Stromal cell of bone marrow (primary cell): ENCODE measurements around the gene TIPARP.
A peak's percentile ranks its signal among the peaks of the same experiment; 100 is the strongest.
"Not testable (repeated sequence)": the region's sequence is repeated elsewhere in the genome, so short reads cannot be mapped to it uniquely, and the experiment has no call there.

Experiments
- DNase-seq: peaks from one replicate; pipeline ENCODE4 v3.0.0-alpha.2; 2012; ENCODE audit warnings: low read depth

The TIPARP gene

GRCh38 chr3:156677536-156677935 is 3.1 kb downstream of the TIPARP start:
- no peak for DNase-seq

GRCh38 chr3:156678197-156678596 is 3.8 kb downstream of the TIPARP start:
- DNase-seq = no peak

- no peak for DNase-seq
These were observed 6.0 kb downstream of the TIPARP start for GRCh38 chr3:156680243-156680914.

- peak; percentile 71 for DNase-seq
These were observed 6.6 kb downstream of the TIPARP start for GRCh38 chr3:156681002-156681401.

GRCh38 chr3:156682501-156682900 is 8.1 kb downstream of the TIPARP start:
- DNase-seq = no peak

- no peak for DNase-seq
These were observed 8.6 kb downstream of the TIPARP start for GRCh38 chr3:156682963-156683362.

GRCh38 chr3:156685198-156685597 is 10.8 kb downstream of the TIPARP start:
- no peak for DNase-seq

- no peak for DNase-seq
These were observed 11.4 kb downstream of the TIPARP start for GRCh38 chr3:156685752-156686151.

- DNase-seq = no peak
These were observed 12.6 kb downstream of the TIPARP start for GRCh38 chr3:156687023-156687422.

- DNase-seq = no peak
These were observed 14.5 kb downstream of the TIPARP start for GRCh38 chr3:156688632-156689452.

- no peak for DNase-seq
These were observed 15.2 kb downstream of the TIPARP start for GRCh38 chr3:156689608-156690007.

- DNase-seq = no peak
These were observed 17.5 kb downstream of the TIPARP start for GRCh38 chr3:156691920-156692319.

- no peak for DNase-seq
These were observed 18.8 kb downstream of the TIPARP start for GRCh38 chr3:156693166-156693565.

GRCh38 chr3:156694536-156694935 is 20.1 kb downstream of the TIPARP start:
- DNase-seq = peak; percentile 13

GRCh38 chr3:156702367-156702766 is 28.0 kb downstream of the TIPARP start:
- no peak for DNase-seq

GRCh38 chr3:156704370-156705036 is 30.1 kb downstream of the TIPARP start:
- no peak for DNase-seq

GRCh38 chr3:156705761-156706616 is 31.6 kb downstream of the TIPARP start:
- DNase-seq = no peak

- no peak for DNase-seq
These were observed 33.2 kb downstream of the TIPARP start for GRCh38 chr3:156707588-156707987.

- DNase-seq = no peak
These were observed 36.0 kb downstream of the TIPARP start for GRCh38 chr3:156710429-156710828.

GRCh38 chr3:156711113-156711512 is 36.7 kb downstream of the TIPARP start:
- DNase-seq = no peak

- DNase-seq = not testable (repeated sequence)
These were observed 37.6 kb downstream of the TIPARP start for GRCh38 chr3:156711944-156712343.
